ENCODE data around the gene PSMB5.

The PSMB5 gene

GRCh38 chr14:23040100-23040499, 5.4 kb upstream of the PSMB5 start:
- Histone ChIP-seq H3K27me3 (ENCODE audit: control insufficient read depth in 1 of 2, insufficient read depth in 2 of 2, low read length in 2 of 2) (no peaks in the 10 kb centered on the region), H3K9me3 (ENCODE audit: low read length) (no peaks in the 10 kb centered on the region), H3K4me1 (ENCODE audit: insufficient read depth, low read length) (no peaks in the 10 kb centered on the region), H3K27ac (ENCODE audit: low read depth, low read length) (no peak overlapping the region), H3K9ac (ENCODE audit: low read length) (no peak overlapping the region), H3K4me3 (ENCODE audit: low read depth in 1 of 2, low read length in 2 of 2) (no peak overlapping the region), H3K36me3 (ENCODE audit: insufficient read depth, low read length) (no peaks in the 10 kb centered on the region)

- Histone ChIP-seq H3K36me3 (ENCODE audit: insufficient read depth, low read length) (peaks cover 25% of the 10 kb centered on the region), H3K4me3 (ENCODE audit: low read depth in 1 of 2, low read length in 2 of 2) (peak overlapping the region; percentile 48 to 83), H3K27me3 (ENCODE audit: control insufficient read depth in 1 of 2, insufficient read depth in 2 of 2, low read length in 2 of 2) (no peaks in the 10 kb centered on the region), H3K9me3 (ENCODE audit: low read length) (no peaks in the 10 kb centered on the region), H3K4me1 (ENCODE audit: insufficient read depth, low read length) (peaks cover 12% of the 10 kb centered on the region), H3K27ac (ENCODE audit: low read depth, low read length) (peak overlapping the region; percentile 93), H3K9ac (ENCODE audit: low read length) (no peak overlapping the region)
These were observed 824 bp upstream of the PSMB5 start for GRCh38 chr14:23035303-23036144.

- peak overlapping the region; percentile 93 for H3K27ac ChIP-seq (ENCODE audit: low read depth, low read length)
- no peaks in the 10 kb centered on the region for H3K27me3 ChIP-seq (ENCODE audit: control insufficient read depth in 1 of 2, insufficient read depth in 2 of 2, low read length in 2 of 2)
These were observed 751 bp downstream of the PSMB5 start for GRCh38 chr14:23033801-23034497.

GRCh38 chr14:23033251-23033727, 1.4 kb downstream of the PSMB5 start:
- Histone ChIP-seq H3K9me3 (ENCODE audit: low read length) (no peaks in the 10 kb centered on the region), H3K27me3 (ENCODE audit: control insufficient read depth in 1 of 2, insufficient read depth in 2 of 2, low read length in 2 of 2) (no peaks in the 10 kb centered on the region), H3K4me3 (ENCODE audit: low read depth in 1 of 2, low read length in 2 of 2) (peak overlapping the region in 1 of 2 donors; percentile 83), H3K9ac (ENCODE audit: low read length) (no peak overlapping the region), H3K4me1 (ENCODE audit: insufficient read depth, low read length) (peaks cover 12% of the 10 kb centered on the region), H3K36me3 (ENCODE audit: insufficient read depth, low read length) (peaks cover 38% of the 10 kb centered on the region), H3K27ac (ENCODE audit: low read depth, low read length) (no peak overlapping the region)

More at GRCh38 chr14:23033801-23034497, 751 bp downstream of the PSMB5 start:
- H3K9ac ChIP-seq (ENCODE audit: low read length): peak overlapping the region; percentile 81
- H3K4me3 ChIP-seq (ENCODE audit: low read depth in 1 of 2, low read length in 2 of 2): peak overlapping the region; percentile 48 to 83
- peaks cover 12% of the 10 kb centered on the region for H3K4me1 ChIP-seq (ENCODE audit: insufficient read depth, low read length)
- H3K36me3 ChIP-seq (ENCODE audit: insufficient read depth, low read length): peaks cover 33% of the 10 kb centered on the region
- no peaks in the 10 kb centered on the region for H3K9me3 ChIP-seq (ENCODE audit: low read length)

GRCh38 chr14:23030936-23031335, 3.8 kb downstream of the PSMB5 start:
- H3K4me1 ChIP-seq (ENCODE audit: insufficient read depth, low read length): peaks cover 12% of the 10 kb centered on the region
- no peak overlapping the region for H3K9ac ChIP-seq (ENCODE audit: low read length)
- H3K9me3 ChIP-seq (ENCODE audit: low read length): no peaks in the 10 kb centered on the region
- H3K4me3 ChIP-seq (ENCODE audit: low read depth in 1 of 2, low read length in 2 of 2): no peak overlapping the region
- no peaks in the 10 kb centered on the region for H3K27me3 ChIP-seq (ENCODE audit: control insufficient read depth in 1 of 2, insufficient read depth in 2 of 2, low read length in 2 of 2)
- H3K36me3 ChIP-seq (ENCODE audit: insufficient read depth, low read length): peaks cover 41% of the 10 kb centered on the region
- no peak overlapping the region for H3K27ac ChIP-seq (ENCODE audit: low read depth, low read length)

GRCh38 chr14:23028799-23029198, 5.9 kb downstream of the PSMB5 start:
- Histone ChIP-seq H3K4me3 (ENCODE audit: low read depth in 1 of 2, low read length in 2 of 2) (no peak overlapping the region), H3K4me1 (ENCODE audit: insufficient read depth, low read length) (peaks cover 8% of the 10 kb centered on the region), H3K27ac (ENCODE audit: low read depth, low read length) (no peak overlapping the region), H3K36me3 (ENCODE audit: insufficient read depth, low read length) (peaks cover 52% of the 10 kb centered on the region), H3K27me3 (ENCODE audit: control insufficient read depth in 1 of 2, insufficient read depth in 2 of 2, low read length in 2 of 2) (no peaks in the 10 kb centered on the region), H3K9ac (ENCODE audit: low read length) (no peak overlapping the region), H3K9me3 (ENCODE audit: low read length) (no peaks in the 10 kb centered on the region)

GRCh38 chr14:23025151-23025814, 9.4 kb downstream of the PSMB5 start:
- H3K4me3 ChIP-seq (ENCODE audit: low read depth in 1 of 2, low read length in 2 of 2): no peak overlapping the region
- no peaks in the 10 kb centered on the region for H3K9me3 ChIP-seq (ENCODE audit: low read length)
- no peak overlapping the region for H3K27ac ChIP-seq (ENCODE audit: low read depth, low read length)
- H3K36me3 ChIP-seq (ENCODE audit: insufficient read depth, low read length): peaks cover 25% of the 10 kb centered on the region
- H3K4me1 ChIP-seq (ENCODE audit: insufficient read depth, low read length): no peaks in the 10 kb centered on the region
- H3K27me3 ChIP-seq (ENCODE audit: control insufficient read depth in 1 of 2, insufficient read depth in 2 of 2, low read length in 2 of 2): no peaks in the 10 kb centered on the region
- no peak overlapping the region for H3K9ac ChIP-seq (ENCODE audit: low read length)

- Histone ChIP-seq H3K4me1 (ENCODE audit: insufficient read depth, low read length) (no peaks in the 10 kb centered on the region), H3K27ac (ENCODE audit: low read depth, low read length) (no peak overlapping the region), H3K27me3 (ENCODE audit: control insufficient read depth in 1 of 2, insufficient read depth in 2 of 2, low read length in 2 of 2) (no peaks in the 10 kb centered on the region), H3K9me3 (ENCODE audit: low read length) (no peaks in the 10 kb centered on the region), H3K4me3 (ENCODE audit: low read depth in 1 of 2, low read length in 2 of 2) (no peak overlapping the region), H3K9ac (ENCODE audit: low read length) (no peak overlapping the region), H3K36me3 (ENCODE audit: insufficient read depth, low read length) (peaks cover 24% of the 10 kb centered on the region)
These were observed 10.1 kb downstream of the PSMB5 start for GRCh38 chr14:23024612-23025075.

- Histone ChIP-seq H3K36me3 (ENCODE audit: insufficient read depth, low read length) (peaks cover 17% of the 10 kb centered on the region), H3K4me1 (ENCODE audit: insufficient read depth, low read length) (no peaks in the 10 kb centered on the region), H3K27me3 (ENCODE audit: control insufficient read depth in 1 of 2, insufficient read depth in 2 of 2, low read length in 2 of 2) (no peaks in the 10 kb centered on the region), H3K9ac (ENCODE audit: low read length) (no peak overlapping the region), H3K27ac (ENCODE audit: low read depth, low read length) (no peak overlapping the region), H3K9me3 (ENCODE audit: low read length) (no peaks in the 10 kb centered on the region), H3K4me3 (ENCODE audit: low read depth in 1 of 2, low read length in 2 of 2) (no peak overlapping the region)
These were observed 10.9 kb downstream of the PSMB5 start for GRCh38 chr14:23023795-23024152.

- Histone ChIP-seq H3K4me1 (ENCODE audit: insufficient read depth, low read length) (no peaks in the 10 kb centered on the region), H3K36me3 (ENCODE audit: insufficient read depth, low read length) (peaks cover 14% of the 10 kb centered on the region), H3K9me3 (ENCODE audit: low read length) (no peaks in the 10 kb centered on the region), H3K27ac (ENCODE audit: low read depth, low read length) (no peak overlapping the region), H3K9ac (ENCODE audit: low read length) (no peak overlapping the region), H3K27me3 (ENCODE audit: control insufficient read depth in 1 of 2, insufficient read depth in 2 of 2, low read length in 2 of 2) (no peaks in the 10 kb centered on the region), H3K4me3 (ENCODE audit: low read depth in 1 of 2, low read length in 2 of 2) (no peak overlapping the region)
These were observed 11.5 kb downstream of the PSMB5 start for GRCh38 chr14:23023022-23023794.
